Upper lobe of right lung (tissue), 1 donor: ENCODE data around the gene MLN. TPM values are rescaled to one million over a fixed set of nuclear protein-coding genes. Genes with fewer than 3 reads are reported as not detected.

ENCODE experiments used
- ATAC-seq: fragments of 200-7000 bp; cut with Tn5 transposase; one replicate; pipeline ENCODE4 v1.9.1; 2020; ENCODE audit warnings: mild to moderate bottlenecking, moderate library complexity
- DNase-seq: peaks from one replicate; pipeline ENCODE4 v3.0.0-alpha.2; 2020
- H3K27ac ChIP-seq: fragments of 200-600 bp; one replicate; pipeline ENCODE4 v1.8.0; 2022
- H3K27me3 ChIP-seq: fragments of 200-600 bp; one replicate; pipeline ENCODE4 v1.8.0; 2022; ENCODE audit warnings: mild to moderate bottlenecking
- H3K36me3 ChIP-seq: fragments of 200-600 bp; one replicate; pipeline ENCODE4 v1.8.0; 2022
- H3K4me1 ChIP-seq: fragments of 200-600 bp; one replicate; pipeline ENCODE4 v1.8.0; 2022
- H3K4me3 ChIP-seq: fragments of 200-600 bp; one replicate; pipeline ENCODE4 v1.8.0; 2022; ENCODE audit warnings: mild to moderate bottlenecking
- H3K9me3 ChIP-seq: fragments of 200-600 bp; one replicate; pipeline ENCODE4 v1.8.0; 2022
- CTCF ChIP-seq: fragments of 200-600 bp; IDR thresholded peaks from one replicate; pipeline ENCODE4 v1.8.0; 2022; ENCODE audit warnings: antibody characterized with exemption
- intact Hi-C: fragments of 100-400 bp; cut with DNase I; formaldehyde crosslinking; loops from one replicate; pipeline ENCODE4 v1.11.0; 2022
- total RNA-seq: library from RNA; stranded (reverse); fragmentation: NEBNext Ultra II Directional; extraction: Animal tissue kit (Norgen Biotek cat#: 25700); gene quantifications from one replicate; pipeline ENCODE4 v1.2.1, GENCODE V29; 2021
- donor health status: DM: no; HTN: yes; CAD: no; lungs with severe emphysema.

MLN gene
- total RNA-seq, 1 donor from 2014 or later, result not detected

DNA sequence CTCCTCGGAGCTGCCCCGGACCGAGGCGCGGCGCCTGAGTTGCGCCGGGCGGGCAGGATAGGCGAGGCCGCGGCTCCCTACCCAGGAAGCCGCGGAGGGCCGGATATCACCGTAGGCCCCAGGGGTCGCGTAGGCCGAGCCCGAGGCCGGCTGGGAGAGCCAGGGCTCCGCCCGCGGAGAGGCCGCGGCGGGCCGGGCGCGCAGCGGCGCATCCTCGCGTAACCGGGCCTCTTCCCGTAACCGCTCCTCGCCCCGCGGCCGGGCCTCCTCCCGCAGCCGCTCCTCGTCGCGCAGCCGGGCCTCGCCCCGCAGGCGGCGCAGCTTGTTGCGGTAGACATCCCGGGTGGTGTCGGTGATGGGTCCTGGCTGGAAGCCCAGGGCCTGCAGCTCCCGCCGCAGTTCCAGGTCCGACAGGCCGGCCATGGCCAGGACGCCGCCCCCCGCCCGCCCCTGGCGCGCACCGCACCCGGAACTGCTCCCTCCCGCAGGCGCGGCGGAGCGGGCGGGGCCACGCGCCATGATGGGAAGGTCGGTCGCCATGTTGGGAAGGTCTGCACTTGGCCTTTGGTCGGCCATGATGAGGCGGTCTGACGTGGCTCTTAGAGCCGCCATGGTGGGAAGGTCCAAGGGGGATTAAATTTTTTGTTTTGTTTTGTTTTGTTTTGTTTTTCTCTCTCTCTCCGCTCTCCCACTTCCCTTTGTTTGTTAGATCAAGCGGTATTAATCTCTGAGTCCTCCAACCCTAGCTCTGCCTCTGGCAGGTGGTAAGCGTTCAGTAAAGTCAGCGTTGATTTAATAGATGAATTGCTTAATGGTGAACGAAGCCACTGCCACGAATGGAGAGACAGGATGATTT is 14.9 kb downstream of the MLN start, which contains the start of gene LEMD2:
Gene LEMD2 (minus strand): TSS at position 437 of the 856 bp plus-strand sequence. CDS start 14 bp downstream, at position 423.
- DNase-seq (peak; percentile 97), ATAC-seq (peak; percentile 97)
- Histone ChIP-seq H3K36me3 (peaks cover 14% of the 10 kb centered on the region), H3K9me3 (no peaks in the 10 kb centered on the region), H3K27me3 (no peaks in the 10 kb centered on the region), H3K27ac (peak within 1 kb of the TSS; percentile 97), H3K4me1 (peaks cover 24% of the 10 kb centered on the region), H3K4me3 (peak within 1 kb of the TSS; percentile 85)
- TF ChIP-seq CTCF, result no peak
- intact Hi-C loops, result no loop called here

- no peaks in the 10 kb centered on the region for H3K27me3 ChIP-seq
- peak overlapping the region; percentile 85 for H3K4me3 ChIP-seq
- peaks cover 22% of the 10 kb centered on the region for H3K36me3 ChIP-seq
- TF ChIP-seq CTCF, result no peak
- H3K9me3 ChIP-seq, result no peaks in the 10 kb centered on the region
- peak overlapping the region; percentile 97 for H3K27ac ChIP-seq
- peak; percentile 89 for DNase-seq
- peak; percentile 76 for ATAC-seq
- intact Hi-C loops, result no loop called here
- peaks cover 24% of the 10 kb centered on the region for H3K4me1 ChIP-seq
Measured at GRCh38 chr6:33787954-33788693, 15.7 kb downstream of the MLN start.

DNA sequence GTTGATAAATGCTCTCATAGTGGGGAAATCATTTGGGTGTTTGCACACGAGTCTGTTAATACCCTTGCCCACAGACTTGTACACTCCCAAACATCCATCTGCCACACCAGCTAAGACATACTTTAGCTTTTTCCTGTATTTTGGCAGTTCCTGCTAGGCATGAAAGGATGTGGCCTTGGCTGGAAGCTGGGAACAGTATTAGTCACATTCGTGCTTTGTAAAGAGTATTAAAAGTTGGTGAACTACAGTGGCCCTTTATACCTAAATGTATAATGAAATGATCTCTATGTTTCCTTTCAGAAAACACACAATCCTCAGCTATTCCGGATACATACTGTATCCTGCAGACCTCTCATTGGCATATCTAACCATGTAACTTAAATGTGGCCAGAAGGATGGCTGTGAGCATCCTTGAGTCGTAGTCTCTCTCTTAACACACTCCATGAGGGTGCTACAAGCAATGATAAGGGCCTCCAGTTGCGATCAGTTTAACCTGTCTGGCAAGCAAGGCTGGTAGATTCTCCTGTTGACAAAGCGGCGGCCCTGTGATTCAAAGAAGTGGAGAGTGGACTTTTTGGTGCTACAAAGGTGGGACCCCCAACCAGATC is 16.4 kb downstream of the MLN start:
- ATAC-seq (no peak), DNase-seq (no peak)
- no peaks in the 10 kb centered on the region for H3K27me3 ChIP-seq
- peaks cover 29% of the 10 kb centered on the region for H3K36me3 ChIP-seq
- H3K4me3 ChIP-seq, result peak overlapping the region; percentile 85
- peaks cover 24% of the 10 kb centered on the region for H3K4me1 ChIP-seq
- TF ChIP-seq CTCF, result no peak
- no peaks in the 10 kb centered on the region for H3K9me3 ChIP-seq
- intact Hi-C loops, result no loop called here
- peak overlapping the region; percentile 97 for H3K27ac ChIP-seq

DNA sequence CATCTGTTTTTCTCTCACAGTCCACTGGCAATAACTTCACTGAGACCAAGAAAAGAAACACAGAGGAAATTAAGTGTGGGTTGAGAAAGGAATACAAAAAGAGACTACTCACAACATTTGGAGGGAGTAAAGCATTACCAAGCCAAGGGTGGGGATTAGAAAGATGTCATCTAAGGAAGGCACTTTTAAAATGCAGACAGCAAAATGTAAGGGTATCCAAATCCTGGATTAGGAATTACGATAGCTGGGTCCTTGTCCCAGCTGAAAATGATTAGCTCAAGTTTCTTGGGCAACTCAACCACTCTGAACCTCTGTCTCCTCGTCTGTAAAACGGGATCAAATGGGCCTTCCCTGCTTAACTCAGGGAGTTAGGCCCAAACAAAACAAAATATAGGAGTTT is 17.1 kb downstream of the MLN start:
- DNase-seq (no peak), ATAC-seq (no peak)
- no peak overlapping the region for H3K4me3 ChIP-seq
- no peaks in the 10 kb centered on the region for H3K9me3 ChIP-seq
- peaks cover 36% of the 10 kb centered on the region for H3K36me3 ChIP-seq
- peak overlapping the region; percentile 97 for H3K27ac ChIP-seq
- no peak for TF ChIP-seq CTCF
- intact Hi-C loops, result no loop called here
- peaks cover 24% of the 10 kb centered on the region for H3K4me1 ChIP-seq
- H3K27me3 ChIP-seq, result no peaks in the 10 kb centered on the region

GRCh38 chr6:33785778-33786177 is 18.0 kb downstream of the MLN start:
- intact Hi-C loops, result no loop called here
- H3K4me3 ChIP-seq, result no peak overlapping the region
- DNase-seq (no peak), ATAC-seq (no peak)
- H3K27ac ChIP-seq, result no peak overlapping the region
- TF ChIP-seq CTCF, result no peak
- H3K9me3 ChIP-seq, result no peaks in the 10 kb centered on the region
- no peaks in the 10 kb centered on the region for H3K27me3 ChIP-seq
- H3K36me3 ChIP-seq, result peaks cover 44% of the 10 kb centered on the region
- H3K4me1 ChIP-seq, result peaks cover 24% of the 10 kb centered on the region
